Loucy (cell line): ENCODE results near the gene MED20.

Source experiments
- CTCF ChIP-seq: fragments of 200-600 bp; sonication (generic); conservative IDR thresholded peaks from 2 replicates; pipeline ENCODE4 v1.5.1; 2014; ENCODE audit warnings: mild to moderate bottlenecking, antibody characterized with exemption, low read length
- EZH2phosphoT487 ChIP-seq: fragments of 200-600 bp; IDR thresholded peaks from 2 replicates; pipeline ENCODE4 v1.6.1; 2018; ENCODE audit warnings: antibody characterized with exemption, mild to moderate bottlenecking, moderate library complexity, borderline replicate concordance

DNA sequence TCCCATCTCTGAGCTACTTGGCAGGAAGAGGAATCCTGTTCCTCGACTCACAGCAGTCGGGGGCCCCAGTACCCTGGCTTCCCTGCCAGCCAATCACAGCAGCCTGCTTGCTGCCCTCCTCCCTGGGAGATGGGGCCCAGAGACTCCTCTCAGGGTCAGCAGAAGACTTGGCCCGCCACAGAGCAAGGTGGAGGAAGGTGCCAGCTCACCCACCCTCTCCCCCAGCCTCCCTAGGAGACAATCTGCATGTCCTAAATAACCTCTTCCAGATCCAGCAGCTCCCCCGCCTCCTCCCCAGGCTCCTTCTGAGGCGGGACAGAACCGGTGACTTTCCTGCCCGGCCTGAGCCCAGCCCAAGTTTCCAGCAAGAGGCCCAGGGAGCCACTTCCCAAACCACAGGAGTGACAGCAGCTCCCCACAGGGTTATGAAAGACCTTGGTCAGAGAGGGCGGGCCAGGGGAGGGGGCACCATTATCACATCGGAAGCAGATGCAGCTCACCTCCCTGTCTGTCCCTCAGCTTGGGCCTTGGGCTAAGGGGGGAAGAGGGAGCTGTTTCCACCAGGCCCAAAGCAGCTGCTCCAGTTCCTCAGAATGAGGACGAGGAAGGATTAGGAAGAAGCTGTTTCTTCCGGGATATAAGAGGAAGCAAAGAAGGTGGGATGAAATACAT is 18.4 kb upstream of the MED20 start:
- no peak for TF ChIP-seq CTCF
- TF ChIP-seq EZH2phosphoT487 = no peak
